Measurements from ENCODE around the gene IRAK4. TPM values are rescaled to one million over a fixed set of nuclear protein-coding genes. Genes with fewer than 3 reads are reported as not detected.

Gene IRAK4
- polyA plus RNA-seq, 1 donor (not counting 4 experiments of a cell fraction or from before 2014, with no cell fraction given) = 13.9 TPM

- TF ChIP-seq, protein P1, sequence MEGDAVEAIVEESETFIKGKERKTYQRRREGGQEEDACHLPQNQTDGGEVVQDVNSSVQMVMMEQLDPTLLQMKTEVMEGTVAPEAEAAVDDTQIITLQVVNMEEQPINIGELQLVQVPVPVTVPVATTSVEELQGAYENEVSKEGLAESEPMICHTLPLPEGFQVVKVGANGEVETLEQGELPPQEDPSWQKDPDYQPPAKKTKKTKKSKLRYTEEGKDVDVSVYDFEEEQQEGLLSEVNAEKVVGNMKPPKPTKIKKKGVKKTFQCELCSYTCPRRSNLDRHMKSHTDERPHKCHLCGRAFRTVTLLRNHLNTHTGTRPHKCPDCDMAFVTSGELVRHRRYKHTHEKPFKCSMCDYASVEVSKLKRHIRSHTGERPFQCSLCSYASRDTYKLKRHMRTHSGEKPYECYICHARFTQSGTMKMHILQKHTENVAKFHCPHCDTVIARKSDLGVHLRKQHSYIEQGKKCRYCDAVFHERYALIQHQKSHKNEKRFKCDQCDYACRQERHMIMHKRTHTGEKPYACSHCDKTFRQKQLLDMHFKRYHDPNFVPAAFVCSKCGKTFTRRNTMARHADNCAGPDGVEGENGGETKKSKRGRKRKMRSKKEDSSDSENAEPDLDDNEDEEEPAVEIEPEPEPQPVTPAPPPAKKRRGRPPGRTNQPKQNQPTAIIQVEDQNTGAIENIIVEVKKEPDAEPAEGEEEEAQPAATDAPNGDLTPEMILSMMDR (optimal IDR thresholded peaks at IDR 0.05 in 1 of 3, IDR thresholded peaks at IDR 0.05 in 1 of 3, conservative IDR thresholded peaks at IDR 0.05 in 1 of 3; ENCODE audit: extremely low read depth in 1 of 3, insufficient read depth in 2 of 3, low read length in 3 of 3) = no peak
- no peak for TF ChIP-seq EZH2 (IDR thresholded peaks at IDR 0.05; ENCODE audit: low read length)
- DNase-seq (ENCODE audit: low read depth, low spot score) = no peak
- dilution Hi-C loops (cut with MboI; ENCODE audit: extremely low pct_ligation_motif_present, low sequenced_read_pairs) = no loop called here
- H3K4me3 ChIP-seq (ENCODE audit: control insufficient read depth in 2 of 3, extremely low read depth in 1 of 3, insufficient read depth in 2 of 3, low read depth in 1 of 3, low read length in 3 of 3) = no peak overlapping the region
- no peaks in the 10 kb centered on the region for H4K20me1 ChIP-seq (ENCODE audit: control insufficient read depth, extremely low read depth, insufficient read depth, low read length)
- H3K27me3 ChIP-seq (ENCODE audit: control insufficient read depth, extremely low read depth, insufficient read depth, low read length) = no peaks in the 10 kb centered on the region
- H3K79me2 ChIP-seq (ENCODE audit: control insufficient read depth, insufficient read depth, low read length) = no peaks in the 10 kb centered on the region
- peaks cover 11% of the 10 kb centered on the region for H3K4me1 ChIP-seq (ENCODE audit: control insufficient read depth, extremely low read depth, insufficient read depth, low read length)
- no peaks in the 10 kb centered on the region for H3K9me1 ChIP-seq (ENCODE audit: control insufficient read depth, extremely low read depth, insufficient read depth, low read length)
- no peaks in the 10 kb centered on the region for H3K36me3 ChIP-seq (ENCODE audit: control insufficient read depth in 2 of 2, extremely low read depth in 1 of 2, insufficient read depth in 2 of 2, low read length in 2 of 2)
- H3K27ac ChIP-seq (ENCODE audit: control insufficient read depth, insufficient read depth, low read length) = no peak overlapping the region
- no peak overlapping the region for H3K9ac ChIP-seq (ENCODE audit: control insufficient read depth, extremely low read depth, insufficient read depth, low read length)
- H2AFZ ChIP-seq (ENCODE audit: control insufficient read depth, low read length) = no peak overlapping the region
- no peak overlapping the region for H3K4me2 ChIP-seq (ENCODE audit: control insufficient read depth, extremely low read depth, insufficient read depth, low read depth, low read length)
- H3K9me3 ChIP-seq (ENCODE audit: control insufficient read depth, low read depth, low read length) = no peaks in the 10 kb centered on the region
- no peak for FAIRE-seq
Measured at GRCh38 chr12:43827093-43827492, 68.3 kb downstream of the IRAK4 start.

GRCh38 chr12:43832463-43833168 is 73.9 kb downstream of the IRAK4 start:
- FAIRE-seq = no peak
- Histone ChIP-seq H3K27me3 (ENCODE audit: control insufficient read depth, extremely low read depth, insufficient read depth, low read length) (no peaks in the 10 kb centered on the region), H3K4me3 (ENCODE audit: control insufficient read depth in 2 of 3, extremely low read depth in 1 of 3, insufficient read depth in 2 of 3, low read depth in 1 of 3, low read length in 3 of 3) (no peak overlapping the region), H3K27ac (ENCODE audit: control insufficient read depth, insufficient read depth, low read length) (no peak overlapping the region), H4K20me1 (ENCODE audit: control insufficient read depth, extremely low read depth, insufficient read depth, low read length) (no peaks in the 10 kb centered on the region), H3K79me2 (ENCODE audit: control insufficient read depth, insufficient read depth, low read length) (peaks cover 2% of the 10 kb centered on the region), H3K4me2 (ENCODE audit: control insufficient read depth, extremely low read depth, insufficient read depth, low read depth, low read length) (no peak overlapping the region), H3K4me1 (ENCODE audit: control insufficient read depth, extremely low read depth, insufficient read depth, low read length) (peaks cover 15% of the 10 kb centered on the region), H3K9me3 (ENCODE audit: control insufficient read depth, low read depth, low read length) (no peaks in the 10 kb centered on the region), H3K36me3 (ENCODE audit: control insufficient read depth in 2 of 2, extremely low read depth in 1 of 2, insufficient read depth in 2 of 2, low read length in 2 of 2) (no peaks in the 10 kb centered on the region), H3K9me1 (ENCODE audit: control insufficient read depth, extremely low read depth, insufficient read depth, low read length) (no peaks in the 10 kb centered on the region), H2AFZ (ENCODE audit: control insufficient read depth, low read length) (no peak overlapping the region), H3K9ac (ENCODE audit: control insufficient read depth, extremely low read depth, insufficient read depth, low read length) (no peak overlapping the region)
- no peak for DNase-seq (ENCODE audit: low read depth, low spot score)
- TF ChIP-seq, protein P1 (optimal IDR thresholded peaks at IDR 0.05 in 1 of 3, IDR thresholded peaks at IDR 0.05 in 1 of 3, conservative IDR thresholded peaks at IDR 0.05 in 1 of 3; ENCODE audit: extremely low read depth in 1 of 3, insufficient read depth in 2 of 3, low read length in 3 of 3) = no peak
- TF ChIP-seq EZH2 (IDR thresholded peaks at IDR 0.05; ENCODE audit: low read length) = no peak
- dilution Hi-C loops (cut with MboI; ENCODE audit: extremely low pct_ligation_motif_present, low sequenced_read_pairs) = no loop called here
